ENCODE measurements around the gene STATH.

Gene STATH

GRCh38 chr4:69977582-69977981, 18.2 kb upstream of the STATH start:
- Histone ChIP-seq H3K9me2 (replicated peaks; ENCODE audit: insufficient read depth, low read length) (no peaks in the 10 kb centered on the region), H3K9ac (ENCODE audit: low read length) (no peak overlapping the region), H3K4me2 (ENCODE audit: low read depth, low read length, poor library complexity, severe bottlenecking) (no peak overlapping the region), H3K36me3 (ENCODE audit: low read length) (no peaks in the 10 kb centered on the region), H3K27ac (ENCODE audit: low read depth, low read length) (no peak overlapping the region), H2AFZ (ENCODE audit: low read depth, low read length, severe bottlenecking) (no peak overlapping the region), H3K27me3 (ENCODE audit: low read length) (no peaks in the 10 kb centered on the region), H3F3A (ENCODE audit: insufficient read depth) (no peaks in the 10 kb centered on the region), H3K9me3 (ENCODE audit: insufficient read depth, low read length) (no peaks in the 10 kb centered on the region), H3K4me3 (ENCODE audit: insufficient read depth, low read length, poor library complexity, severe bottlenecking) (no peak overlapping the region), H4K20me1 (ENCODE audit: low read depth, low read length) (no peaks in the 10 kb centered on the region), H3K79me2 (ENCODE audit: insufficient read depth, low read length) (no peaks in the 10 kb centered on the region)
- TF ChIP-seq EZH2phosphoT487 (conservative IDR thresholded peaks at IDR 0.05; ENCODE audit: low read length) (no peak), CTCF (IDR thresholded peaks at IDR 0.05; ENCODE audit: insufficient read depth, low read length, poor library complexity, severe bottlenecking) (no peak)

GRCh38 chr4:69984030-69984443, 11.7 kb upstream of the STATH start:
- no peaks in the 10 kb centered on the region for H3K79me2 ChIP-seq (ENCODE audit: insufficient read depth, low read length)
- no peaks in the 10 kb centered on the region for H3K36me3 ChIP-seq (ENCODE audit: low read length)
- no peaks in the 10 kb centered on the region for H3K9me3 ChIP-seq (ENCODE audit: insufficient read depth, low read length)
- no peak overlapping the region for H3K9ac ChIP-seq (ENCODE audit: low read length)
- no peaks in the 10 kb centered on the region for H3K9me2 ChIP-seq (replicated peaks; ENCODE audit: insufficient read depth, low read length)
- H3K4me3 ChIP-seq (ENCODE audit: insufficient read depth, low read length, poor library complexity, severe bottlenecking) = no peak overlapping the region
- H3F3A ChIP-seq (ENCODE audit: insufficient read depth) = no peaks in the 10 kb centered on the region
- H2AFZ ChIP-seq (ENCODE audit: low read depth, low read length, severe bottlenecking) = no peak overlapping the region
- H3K27ac ChIP-seq (ENCODE audit: low read depth, low read length) = no peak overlapping the region
- no peaks in the 10 kb centered on the region for H4K20me1 ChIP-seq (ENCODE audit: low read depth, low read length)
- TF ChIP-seq CTCF (IDR thresholded peaks at IDR 0.05; ENCODE audit: insufficient read depth, low read length, poor library complexity, severe bottlenecking) = no peak
- TF ChIP-seq EZH2phosphoT487 (conservative IDR thresholded peaks at IDR 0.05; ENCODE audit: low read length) = no peak
- H3K27me3 ChIP-seq (ENCODE audit: low read length) = no peaks in the 10 kb centered on the region
- no peak overlapping the region for H3K4me2 ChIP-seq (ENCODE audit: low read depth, low read length, poor library complexity, severe bottlenecking)

GRCh38 chr4:69986663-69987062, 9.1 kb upstream of the STATH start:
- Histone ChIP-seq H3K27ac (ENCODE audit: low read depth, low read length) (no peak overlapping the region), H3K4me3 (ENCODE audit: insufficient read depth, low read length, poor library complexity, severe bottlenecking) (no peak overlapping the region), H3K4me2 (ENCODE audit: low read depth, low read length, poor library complexity, severe bottlenecking) (no peak overlapping the region), H3K27me3 (ENCODE audit: low read length) (no peaks in the 10 kb centered on the region), H3K9ac (ENCODE audit: low read length) (no peak overlapping the region), H4K20me1 (ENCODE audit: low read depth, low read length) (no peaks in the 10 kb centered on the region), H3K79me2 (ENCODE audit: insufficient read depth, low read length) (no peaks in the 10 kb centered on the region), H3K36me3 (ENCODE audit: low read length) (no peaks in the 10 kb centered on the region), H3K9me3 (ENCODE audit: insufficient read depth, low read length) (no peaks in the 10 kb centered on the region), H2AFZ (ENCODE audit: low read depth, low read length, severe bottlenecking) (no peak overlapping the region), H3K9me2 (replicated peaks; ENCODE audit: insufficient read depth, low read length) (no peaks in the 10 kb centered on the region), H3F3A (ENCODE audit: insufficient read depth) (no peaks in the 10 kb centered on the region)
- TF ChIP-seq CTCF (IDR thresholded peaks at IDR 0.05; ENCODE audit: insufficient read depth, low read length, poor library complexity, severe bottlenecking) = no peak
- no peak for TF ChIP-seq EZH2phosphoT487 (conservative IDR thresholded peaks at IDR 0.05; ENCODE audit: low read length)
